Measurements from ENCODE around the gene RARS2. TPM values are rescaled to one million over a fixed set of nuclear protein-coding genes. Genes with fewer than 3 reads are reported as not detected.

The RARS2 gene
- total and polyA plus RNA-seq, 2 of the 8 experiments (the other 6 are each of a cell fraction or from before 2014, with no cell fraction given): 10.2 to 40.5 TPM

- no peak overlapping the region for H3K4me3 ChIP-seq (ENCODE audit: extremely low read depth in 1 of 4, insufficient read depth in 2 of 4, low read depth in 3 of 4, low read length in 4 of 4)
- H2BK12ac ChIP-seq (ENCODE audit: low read depth, low read length): no peak overlapping the region
- H3K4me2 ChIP-seq (ENCODE audit: insufficient read depth in 1 of 2, low read depth in 2 of 2, low read length in 2 of 2): no peak overlapping the region
- H2BK5ac ChIP-seq (ENCODE audit: low read depth, low read length): no peak overlapping the region
- no peak for DNase-seq (ENCODE audit: low read depth in 1 of 2, low spot score in 2 of 2)
- H4K8ac ChIP-seq (ENCODE audit: extremely low read depth, insufficient read depth, low read length): no peak overlapping the region
- H3K27ac ChIP-seq (ENCODE audit: low read depth, low read length): no peak overlapping the region
- H2BK20ac ChIP-seq (ENCODE audit: low read length): no peak overlapping the region
- no peaks in the 10 kb centered on the region for H3K27me3 ChIP-seq (replicated peaks in 1 of 4; ENCODE audit: control insufficient read depth in 3 of 4, extremely low read depth in 1 of 4, insufficient read depth in 3 of 4, low read length in 3 of 4)
- no peak overlapping the region for H3K4ac ChIP-seq (replicated peaks; ENCODE audit: insufficient read length, low read depth, low read length)
- H3K56ac ChIP-seq (replicated peaks; ENCODE audit: insufficient read length, low read depth, low read length): no peak overlapping the region
- ChIA-PET CTCF (ENCODE audit: partially characterized antibody) (interaction anchor here (0.6 to 0.7 kb wide), 3 partner anchors 55 to 537 kb away, joined by 3 to 4 read pairs (median 3); no protein-coding TSS in a partner anchor), POLR2A (ENCODE audit: partially characterized antibody) (interaction anchor here (1.2 to 1.6 kb wide), 2 partner anchors 9 to 12 kb away, joined by 4 to 5 read pairs; no protein-coding TSS in a partner anchor)
- H3K4me1 ChIP-seq (replicated peaks in 1 of 4; ENCODE audit: control insufficient read depth in 3 of 4, insufficient read depth in 4 of 4, low read length in 3 of 4): no peaks in the 10 kb centered on the region
- H3K23ac ChIP-seq (ENCODE audit: insufficient read length): no peak overlapping the region
- 80% methylated on average over 2 of the region's 2 CpGs; no CpG with 5 or more reads in 1 of the 2 experiments for WGBS, 2 experiments (ENCODE audit: extremely low coverage in 1 of 2, insufficient coverage in 1 of 2, insufficient read length in 1 of 2, insufficient replicate concordance in 2 of 2, low coverage in 1 of 2, low lambda C conversion rate in 2 of 2, missing lambda C conversion rate in 1 of 2)
- peaks cover 0 to 27% (median 2%) of the 10 kb centered on the region in 4 experiments; a peak in 3 of 8 replicates for H3K36me3 ChIP-seq (ENCODE audit: control insufficient read depth in 2 of 4, insufficient read depth in 4 of 4, low read length in 3 of 4)
- no peak overlapping the region for H2AK5ac ChIP-seq (ENCODE audit: low read depth, low read length)
- H4K5ac ChIP-seq (ENCODE audit: insufficient read length, low read depth, low read length): no peak overlapping the region
- no peak overlapping the region for H4K91ac ChIP-seq (replicated peaks; ENCODE audit: insufficient read length, low read length)
- no peak overlapping the region for H2BK15ac ChIP-seq (ENCODE audit: low read length)
- no peak overlapping the region for H2BK120ac ChIP-seq (replicated peaks; ENCODE audit: low read depth, low read length)
- H3K79me1 ChIP-seq (ENCODE audit: low read depth, low read length): no peaks in the 10 kb centered on the region
- no peak overlapping the region for H3K18ac ChIP-seq (ENCODE audit: extremely low read depth, low read length)
- H3K9me3 ChIP-seq (ENCODE audit: insufficient read depth in 2 of 2, low read depth in 1 of 2, low read length in 1 of 2): no peaks in the 10 kb centered on the region
- no peak for FAIRE-seq
- H3K14ac ChIP-seq (ENCODE audit: insufficient read length): no peak overlapping the region
- H3K9ac ChIP-seq (replicated peaks in 1 of 4; ENCODE audit: extremely low read depth in 1 of 4, low read depth in 3 of 4, low read length in 3 of 4): no peak overlapping the region
- H2AFZ ChIP-seq (ENCODE audit: low read length): no peak overlapping the region
- H3K23me2 ChIP-seq (ENCODE audit: low read depth, low read length): no peaks in the 10 kb centered on the region
- H3K79me2 ChIP-seq (ENCODE audit: control insufficient read depth in 1 of 2, insufficient read depth in 2 of 2, low read length in 2 of 2): no peaks in the 10 kb centered on the region
- H4K20me1 ChIP-seq (replicated peaks in 1 of 2; ENCODE audit: control insufficient read depth in 1 of 2, insufficient read depth in 2 of 2, low read length in 2 of 2): peaks cover 0 to 1% of the 10 kb centered on the region in 2 experiments
- TF ChIP-seq EGR1 (IDR thresholded peaks at IDR 0.05; ENCODE audit: borderline replicate concordance, low read depth, low read length) (no peak), SP1 (IDR thresholded peaks at IDR 0.05; ENCODE audit: low read depth, low read length) (no peak), HDAC6 (IDR thresholded peaks at IDR 0.05; ENCODE audit: low read depth, low read length) (no peak), JUN (IDR thresholded peaks at IDR 0.05; ENCODE audit: low read depth, low read length) (no peak), SIX5 (IDR thresholded peaks at IDR 0.05; ENCODE audit: low read depth, low read length) (no peak), KDM4A (IDR thresholded peaks at IDR 0.05; ENCODE audit: low read depth, low read length, severe bottlenecking) (no peak), NRF1 (IDR thresholded peaks at IDR 0.05; ENCODE audit: low read depth, low read length) (no peak), HDAC2 (IDR thresholded peaks at IDR 0.05; ENCODE audit: borderline replicate concordance in 1 of 2, low read depth in 2 of 2, low read length in 2 of 2) (no peak), CHD1 (IDR thresholded peaks at IDR 0.05; ENCODE audit: low read depth, low read length) (no peak), POLR2AphosphoS5 (IDR thresholded peaks at IDR 0.05; ENCODE audit: low read depth, low read length) (no peak), SP4 (IDR thresholded peaks at IDR 0.05; ENCODE audit: low read length) (no peak), RAD21 (IDR thresholded peaks at IDR 0.05 in 1 of 2, conservative IDR thresholded peaks at IDR 0.05 in 1 of 2; ENCODE audit: low read depth in 2 of 2, low read length in 2 of 2) (no peak), BACH1 (IDR thresholded peaks at IDR 0.05; ENCODE audit: low read length) (no peak), ZNF274 (IDR thresholded peaks at IDR 0.05; ENCODE audit: borderline replicate concordance, extremely low read depth, low read length) (no peak), SUZ12 (IDR thresholded peaks at IDR 0.05; ENCODE audit: low read length) (no peak)
These were observed 38.6 kb upstream of the RARS2 start for GRCh38 chr6:87628424-87628823.

Measured in H1 (cell line).